H1 (cell line): ENCODE data around the gene ADGRE2. TPM values are rescaled to one million over a fixed set of nuclear protein-coding genes. Genes with fewer than 3 reads are reported as not detected.

Experiments used
- PHF8 ChIP-seq: fragments of 200-600 bp; sonication (generic); conservative IDR thresholded peaks from 2 replicates; pipeline ENCODE4 v1.7.1; 2012; ENCODE audit warnings: low read depth, mild to moderate bottlenecking, inconsistent platforms, low read length, moderate library complexity
- RNF2 ChIP-seq: fragments of 200-900, 300-1000 bp; sonication (generic); IDR thresholded peaks from 2 replicates; pipeline ENCODE4 v1.7.1; 2016; ENCODE audit warnings: borderline replicate concordance, low read depth, mild to moderate bottlenecking, antibody characterized with exemption, low read length; ENCODE audit not compliant: poor library complexity, severe bottlenecking; ENCODE audit errors: missing control alignments
- TAF7 ChIP-seq: optimal IDR thresholded peaks from 2 replicates; pipeline ENCODE3; 2011; ENCODE audit warnings: low read depth, mild to moderate bottlenecking, inconsistent platforms, low read length, moderate library complexity, borderline replicate concordance
- polyA plus RNA-seq, 7 experiments: library from polyadenylated mRNA; depleted of rRNA in 3 of 7; stranded (reverse) in 5 of 7; unstranded in 2 of 7; fragments of >200 nt in 5 of 7; fragments of 200-250 nt in 2 of 7; gene quantifications; 1 replicate in 5 of 7; 2 replicates in 1 of 7; 4 replicates in 1 of 7; pipeline versions ENCODE4 v1.2.1 to v1.2.3, GENCODE V29; 2011 to 2013; ENCODE audit warnings: missing spikeins in 2 of 7, mixed read lengths in 2 of 7
- total RNA-seq: library from RNA; stranded (reverse); fragmentation: NEBNext Ultra II Directional; extraction: Animal tissue kit (Norgen Biotek cat#: 25700); gene quantifications from 2 replicates; pipeline ENCODE4 v1.2.1, GENCODE V29; 2021
- TF ChIP-seq, protein P1 (sequence below): IDR thresholded peaks from 2 replicates; pipeline ENCODE4 v1.6.1; 2012; ENCODE audit warnings: inconsistent platforms

The ADGRE2 gene
- total and polyA plus RNA-seq, 2 of the 8 experiments (the other 6 are each of a cell fraction or from before 2014, with no cell fraction given): 2.0 to 4.5 TPM

DNA sequence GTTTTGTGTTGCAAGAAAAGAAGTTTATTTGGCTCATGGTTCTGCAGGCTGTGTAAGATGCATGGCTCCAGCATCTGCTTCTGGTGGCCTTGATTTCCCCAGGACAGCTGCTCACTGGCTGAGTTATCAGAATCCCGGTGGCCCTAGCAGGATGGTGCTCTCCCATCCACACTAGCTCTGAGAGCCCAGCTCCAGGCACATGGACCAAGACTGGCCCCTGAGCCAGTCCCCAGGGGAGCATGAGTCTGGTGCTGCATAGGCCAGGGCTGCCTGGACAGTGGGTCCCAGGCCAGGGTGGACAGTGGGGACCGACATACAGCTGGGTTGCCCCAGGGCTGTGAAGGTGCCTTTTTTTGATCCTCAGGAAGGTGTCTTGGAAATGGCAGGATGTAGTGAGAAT, 10.4 kb downstream of the ADGRE2 start (continued):
- TF ChIP-seq RNF2: no peak
- no peak for TF ChIP-seq PHF8
- TF ChIP-seq TAF7: no peak
- TF ChIP-seq, protein P1, sequence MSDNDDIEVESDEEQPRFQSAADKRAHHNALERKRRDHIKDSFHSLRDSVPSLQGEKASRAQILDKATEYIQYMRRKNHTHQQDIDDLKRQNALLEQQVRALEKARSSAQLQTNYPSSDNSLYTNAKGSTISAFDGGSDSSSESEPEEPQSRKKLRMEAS: no peak
